NCI-H2227 (cell line): Measurements from ENCODE around the gene SERPINI1.
"Not testable (repeated sequence)": the region's sequence is repeated elsewhere in the genome, so short reads cannot be mapped to it uniquely, and the experiment has no call there.

ENCODE experiments used
- DNase-seq: peaks from one replicate; lab custom pipeline; 2025; ENCODE audit not compliant: unreplicated experiment; lab: John Stamatoyannopoulos, UW

SERPINI1 gene

GRCh38 chr3:167783781-167784180 lies 48.3 kb downstream of the SERPINI1 start:
- no peak for DNase-seq

GRCh38 chr3:167785790-167786189 lies 50.3 kb downstream of the SERPINI1 start:
- no peak for DNase-seq

GRCh38 chr3:167787440-167787839 lies 51.9 kb downstream of the SERPINI1 start:
- DNase-seq: no peak

GRCh38 chr3:167798443-167798842 lies 62.9 kb downstream of the SERPINI1 start:
- no peak for DNase-seq

GRCh38 chr3:167808910-167809309 lies 73.4 kb downstream of the SERPINI1 start:
- no peak for DNase-seq

- no peak for DNase-seq
Observed at GRCh38 chr3:167810236-167810635, 74.7 kb downstream of the SERPINI1 start.

- DNase-seq: no peak
Observed at GRCh38 chr3:167811031-167811430, 75.5 kb downstream of the SERPINI1 start.

GRCh38 chr3:167813169-167814123 lies 77.9 kb downstream of the SERPINI1 start:
- DNase-seq: no peak

GRCh38 chr3:167814441-167814951 lies 79.0 kb downstream of the SERPINI1 start:
- DNase-seq: no peak

- DNase-seq: no peak
Observed at GRCh38 chr3:167816953-167817352, 81.4 kb downstream of the SERPINI1 start.

GRCh38 chr3:167820102-167820865 lies 84.8 kb downstream of the SERPINI1 start:
- DNase-seq: no peak

GRCh38 chr3:167821248-167821805 lies 85.8 kb downstream of the SERPINI1 start:
- no peak for DNase-seq

- no peak for DNase-seq
Observed at GRCh38 chr3:167823738-167824137, 88.2 kb downstream of the SERPINI1 start.

GRCh38 chr3:167827588-167827987 lies 92.1 kb downstream of the SERPINI1 start:
- not testable (repeated sequence) for DNase-seq

- no peak for DNase-seq
Observed at GRCh38 chr3:167829071-167829470, 93.5 kb downstream of the SERPINI1 start.

- DNase-seq: no peak
Observed at GRCh38 chr3:167830007-167830406, 94.5 kb downstream of the SERPINI1 start.

- no peak for DNase-seq
Observed at GRCh38 chr3:167835359-167835758, 99.8 kb downstream of the SERPINI1 start.

GRCh38 chr3:167835953-167836352 lies 100.4 kb downstream of the SERPINI1 start:
- no peak for DNase-seq

- DNase-seq: no peak
Observed at GRCh38 chr3:167837466-167837865, 101.9 kb downstream of the SERPINI1 start.

GRCh38 chr3:167839460-167840134 lies 104.1 kb downstream of the SERPINI1 start:
- no peak for DNase-seq

- no peak for DNase-seq
Observed at GRCh38 chr3:167840247-167840646, 104.7 kb downstream of the SERPINI1 start.
